ENCODE data around the gene CELA3A. TPM values are rescaled to one million over a fixed set of nuclear protein-coding genes. Genes with fewer than 3 reads are reported as not detected.
A peak's percentile ranks its signal among the peaks of the same experiment; 100 is the strongest.
"Not testable (repeated sequence)": the region's sequence is repeated elsewhere in the genome, so short reads cannot be mapped to it uniquely, and the experiment has no call there.

Gene CELA3A
- total RNA-seq, 1 experiment from 2014 or later = not detected

DNA sequence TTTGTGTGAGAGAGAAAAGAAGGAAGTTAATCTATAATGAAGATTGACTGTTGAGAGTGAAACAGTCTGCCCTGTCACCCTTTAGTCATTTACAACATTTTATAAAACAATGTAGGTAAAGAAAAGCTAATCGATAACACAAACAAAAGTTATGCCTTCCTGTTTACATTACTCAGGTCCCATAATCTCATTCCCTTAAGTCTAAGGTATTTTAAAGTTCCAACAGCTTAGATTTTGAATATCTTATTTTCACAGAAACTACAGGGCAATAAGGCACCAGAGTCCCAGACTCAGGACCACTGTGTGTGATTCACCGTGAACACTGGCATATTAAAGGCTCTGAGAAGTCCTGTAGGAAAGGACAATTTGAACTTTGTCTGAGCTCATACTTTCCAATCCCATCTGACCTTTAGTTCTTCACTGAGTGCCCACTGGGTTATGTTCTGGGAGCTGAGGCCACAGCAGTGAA is 28.4 kb upstream of the CELA3A start:
- POLR2A ChIA-PET = interaction anchor here (0.6 kb wide), 2 partner anchors 15 to 245 kb away, joined by 4 read pairs; no protein-coding TSS in a partner anchor
- H3K4me1 Mint-ChIP-seq (ENCODE audit: insufficient read depth, unreplicated experiment); BruUV-seq (replicated peaks); H3K27ac Mint-ChIP-seq (ENCODE audit: low read depth, unreplicated experiment); intact Hi-C loops (cut with micrococcal nuclease); DNase-seq (ENCODE audit: unreplicated experiment); H3K9me3 Mint-ChIP-seq (ENCODE audit: unreplicated experiment); H3K36me3 Mint-ChIP-seq (ENCODE audit: insufficient read depth, unreplicated experiment); H3K27me3 Mint-ChIP-seq (ENCODE audit: insufficient read depth, unreplicated experiment); H3K4me3 Mint-ChIP-seq (ENCODE audit: unreplicated experiment): not testable (repeated sequence)
- CTCF ChIA-PET = interaction anchor here (0.6 kb wide), 1 partner anchor 171 kb away, joined by 3 read pairs; no protein-coding TSS in a partner anchor

DNA sequence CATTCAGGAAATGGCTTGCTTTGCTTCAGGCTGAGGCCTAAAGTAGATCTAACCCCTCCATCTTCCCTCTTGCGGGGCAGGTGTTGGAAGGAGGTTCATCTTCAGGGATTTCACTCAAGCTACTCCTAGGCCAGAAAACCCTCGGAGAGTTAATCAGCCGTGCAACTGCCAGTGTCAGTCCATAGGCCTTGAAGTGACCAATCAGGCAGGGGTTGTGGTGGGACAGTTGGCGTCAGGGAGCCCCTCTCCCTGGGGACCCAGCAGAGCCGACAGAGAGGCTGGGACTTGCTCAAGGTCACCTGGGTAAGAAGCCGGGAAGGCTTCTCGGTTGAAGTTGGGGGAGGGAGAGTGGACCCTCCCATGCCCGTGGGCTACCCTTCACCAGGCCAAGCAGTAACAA is 27.5 kb upstream of the CELA3A start:
- BruUV-seq (replicated peaks); H3K27ac Mint-ChIP-seq (ENCODE audit: low read depth, unreplicated experiment); CTCF ChIA-PET; intact Hi-C loops (cut with micrococcal nuclease); H3K9me3 Mint-ChIP-seq (ENCODE audit: unreplicated experiment); H3K27me3 Mint-ChIP-seq (ENCODE audit: insufficient read depth, unreplicated experiment); H3K4me3 Mint-ChIP-seq (ENCODE audit: unreplicated experiment); H3K4me1 Mint-ChIP-seq (ENCODE audit: insufficient read depth, unreplicated experiment); H3K36me3 Mint-ChIP-seq (ENCODE audit: insufficient read depth, unreplicated experiment); DNase-seq (ENCODE audit: unreplicated experiment): not testable (repeated sequence)
- POLR2A ChIA-PET = interaction anchor here (1.3 to 1.4 kb wide), 2 partner anchors 17 to 79 kb away, joined by 3 read pairs; no protein-coding TSS in a partner anchor

DNA sequence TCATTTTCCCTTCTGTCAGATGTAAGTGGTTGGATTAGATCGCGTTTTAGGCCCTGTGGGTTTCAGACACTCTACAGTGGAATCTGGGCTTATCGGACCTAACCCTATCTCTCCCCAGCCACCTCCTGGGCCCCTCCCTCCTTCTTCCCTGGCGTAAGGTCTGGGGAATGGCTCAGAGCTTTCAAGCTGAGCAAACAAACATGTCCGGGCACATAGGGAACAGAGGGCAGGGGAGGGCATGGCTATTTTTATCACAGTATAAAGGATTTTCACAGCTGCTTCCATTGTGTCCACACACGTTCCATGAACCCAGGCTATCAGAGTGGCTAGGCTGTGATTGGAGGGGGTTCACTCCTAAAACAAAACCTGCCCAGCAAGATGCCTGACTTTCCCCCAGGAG is 26.8 kb upstream of the CELA3A start:
- BruUV-seq (replicated peaks); H3K27me3 Mint-ChIP-seq (ENCODE audit: insufficient read depth, unreplicated experiment); H3K4me1 Mint-ChIP-seq (ENCODE audit: insufficient read depth, unreplicated experiment); H3K9me3 Mint-ChIP-seq (ENCODE audit: unreplicated experiment); intact Hi-C loops (cut with micrococcal nuclease); H3K36me3 Mint-ChIP-seq (ENCODE audit: insufficient read depth, unreplicated experiment); CTCF ChIA-PET; H3K4me3 Mint-ChIP-seq (ENCODE audit: unreplicated experiment): not testable (repeated sequence)
- H3K27ac Mint-ChIP-seq (ENCODE audit: low read depth, unreplicated experiment) = peak overlapping the region; percentile 83
- DNase-seq (ENCODE audit: unreplicated experiment) = peak; percentile 82
- POLR2A ChIA-PET = interaction anchor here (1.3 to 1.4 kb wide), 2 partner anchors 17 to 79 kb away, joined by 3 read pairs; no protein-coding TSS in a partner anchor

DNA sequence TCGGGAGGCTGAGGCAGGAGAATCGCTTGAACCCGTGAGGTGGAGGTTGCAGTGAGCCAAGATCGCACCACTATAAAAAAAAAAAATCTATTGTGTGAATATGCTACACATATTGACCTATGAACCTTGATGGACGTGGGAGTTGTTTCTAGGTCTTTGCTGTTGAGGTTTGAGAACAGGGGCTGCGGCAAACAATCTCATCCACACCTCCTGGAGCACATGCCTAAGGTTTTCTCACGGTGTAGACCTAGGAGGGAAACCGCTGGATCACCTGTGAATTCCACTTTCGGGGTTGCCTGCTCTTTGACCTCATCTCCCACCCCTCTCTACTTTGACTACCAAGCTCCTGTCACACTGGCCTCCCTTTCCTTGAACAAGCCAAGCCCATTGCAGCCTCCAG is 26.2 kb upstream of the CELA3A start:
- H3K27ac Mint-ChIP-seq (ENCODE audit: low read depth, unreplicated experiment) = peak overlapping the region; percentile 46
- DNase-seq (ENCODE audit: unreplicated experiment); intact Hi-C loops (cut with micrococcal nuclease); CTCF ChIA-PET; BruUV-seq (replicated peaks); H3K4me1 Mint-ChIP-seq (ENCODE audit: insufficient read depth, unreplicated experiment); H3K4me3 Mint-ChIP-seq (ENCODE audit: unreplicated experiment); POLR2A ChIA-PET; H3K36me3 Mint-ChIP-seq (ENCODE audit: insufficient read depth, unreplicated experiment); H3K27me3 Mint-ChIP-seq (ENCODE audit: insufficient read depth, unreplicated experiment); H3K9me3 Mint-ChIP-seq (ENCODE audit: unreplicated experiment): not testable (repeated sequence)

GRCh38 chr1:21976703-21977239 is 24.7 kb upstream of the CELA3A start, which contains the start of gene CELA3B:
CELA3B (plus strand) TSS chr1:21977022; CDS start chr1:21977040, 18 bp downstream.
- H3K4me1 Mint-ChIP-seq (ENCODE audit: insufficient read depth, unreplicated experiment); BruUV-seq (replicated peaks); H3K27me3 Mint-ChIP-seq (ENCODE audit: insufficient read depth, unreplicated experiment); POLR2A ChIA-PET; intact Hi-C loops (cut with micrococcal nuclease); H3K4me3 Mint-ChIP-seq (ENCODE audit: unreplicated experiment); H3K36me3 Mint-ChIP-seq (ENCODE audit: insufficient read depth, unreplicated experiment); H3K9me3 Mint-ChIP-seq (ENCODE audit: unreplicated experiment); DNase-seq (ENCODE audit: unreplicated experiment): not testable (repeated sequence)
- peak within 1 kb of the TSS; percentile 19 for H3K27ac Mint-ChIP-seq (ENCODE audit: low read depth, unreplicated experiment)
- CTCF ChIA-PET = interaction anchor here (0.7 kb wide), 1 partner anchor 650 kb away, joined by 3 read pairs; no protein-coding TSS in a partner anchor

GRCh38 chr1:21978209-21978608 is 23.2 kb upstream of the CELA3A start:
- H3K36me3 Mint-ChIP-seq (ENCODE audit: insufficient read depth, unreplicated experiment); intact Hi-C loops (cut with micrococcal nuclease); DNase-seq (ENCODE audit: unreplicated experiment); H3K27ac Mint-ChIP-seq (ENCODE audit: low read depth, unreplicated experiment); BruUV-seq (replicated peaks); H3K27me3 Mint-ChIP-seq (ENCODE audit: insufficient read depth, unreplicated experiment); CTCF ChIA-PET; H3K4me3 Mint-ChIP-seq (ENCODE audit: unreplicated experiment); H3K9me3 Mint-ChIP-seq (ENCODE audit: unreplicated experiment); H3K4me1 Mint-ChIP-seq (ENCODE audit: insufficient read depth, unreplicated experiment): not testable (repeated sequence)
- POLR2A ChIA-PET = interaction anchor here (0.9 kb wide), 1 partner anchor 45 kb away, joined by 3 read pairs; no protein-coding TSS in a partner anchor

DNA sequence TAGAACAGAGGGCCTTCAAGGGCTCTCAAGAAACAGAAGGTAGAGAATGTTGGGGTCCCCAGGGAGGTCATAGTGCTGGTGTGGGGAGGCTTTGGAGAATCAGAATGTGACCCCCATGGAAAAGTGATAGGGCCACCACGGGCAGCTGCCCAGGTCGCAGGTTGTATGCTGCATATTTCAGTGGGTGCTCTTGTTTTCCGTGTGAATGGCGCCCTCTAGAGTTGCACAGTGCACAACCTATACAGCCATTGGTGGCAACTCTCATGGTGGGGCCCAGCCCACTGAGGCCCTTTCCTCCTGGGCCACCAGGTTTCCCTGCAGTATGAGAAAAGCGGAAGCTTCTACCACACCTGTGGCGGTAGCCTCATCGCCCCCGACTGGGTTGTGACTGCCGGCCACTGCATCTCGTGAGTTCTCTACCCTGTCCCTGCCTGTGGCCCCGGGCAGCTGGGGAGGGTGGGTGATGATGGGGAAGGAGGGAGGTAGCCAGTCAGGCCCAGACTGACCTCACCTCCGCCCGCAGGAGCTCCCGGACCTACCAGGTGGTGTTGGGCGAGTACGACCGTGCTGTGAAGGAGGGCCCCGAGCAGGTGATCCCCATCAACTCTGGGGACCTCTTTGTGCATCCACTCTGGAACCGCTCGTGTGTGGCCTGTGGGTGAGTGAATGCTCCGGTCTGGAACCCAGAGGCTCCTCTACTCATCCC is 20.8 kb upstream of the CELA3A start:
- CTCF ChIA-PET = interaction anchor here (0.6 kb wide), 1 partner anchor 215 kb away, joined by 4 read pairs; no protein-coding TSS in a partner anchor
- DNase-seq (ENCODE audit: unreplicated experiment); H3K36me3 Mint-ChIP-seq (ENCODE audit: insufficient read depth, unreplicated experiment); BruUV-seq (replicated peaks); H3K4me3 Mint-ChIP-seq (ENCODE audit: unreplicated experiment); H3K9me3 Mint-ChIP-seq (ENCODE audit: unreplicated experiment); POLR2A ChIA-PET; H3K4me1 Mint-ChIP-seq (ENCODE audit: insufficient read depth, unreplicated experiment); intact Hi-C loops (cut with micrococcal nuclease); H3K27me3 Mint-ChIP-seq (ENCODE audit: insufficient read depth, unreplicated experiment); H3K27ac Mint-ChIP-seq (ENCODE audit: low read depth, unreplicated experiment): not testable (repeated sequence)

- H3K36me3 Mint-ChIP-seq (ENCODE audit: insufficient read depth, unreplicated experiment); intact Hi-C loops (cut with micrococcal nuclease); H3K4me1 Mint-ChIP-seq (ENCODE audit: insufficient read depth, unreplicated experiment); H3K27ac Mint-ChIP-seq (ENCODE audit: low read depth, unreplicated experiment); BruUV-seq (replicated peaks); H3K9me3 Mint-ChIP-seq (ENCODE audit: unreplicated experiment); DNase-seq (ENCODE audit: unreplicated experiment); POLR2A ChIA-PET; H3K4me3 Mint-ChIP-seq (ENCODE audit: unreplicated experiment); CTCF ChIA-PET; H3K27me3 Mint-ChIP-seq (ENCODE audit: insufficient read depth, unreplicated experiment): not testable (repeated sequence)
These were observed 20.2 kb upstream of the CELA3A start for GRCh38 chr1:21981253-21981652.

- intact Hi-C loops (cut with micrococcal nuclease); H3K4me1 Mint-ChIP-seq (ENCODE audit: insufficient read depth, unreplicated experiment); H3K9me3 Mint-ChIP-seq (ENCODE audit: unreplicated experiment); H3K4me3 Mint-ChIP-seq (ENCODE audit: unreplicated experiment); H3K27ac Mint-ChIP-seq (ENCODE audit: low read depth, unreplicated experiment); H3K36me3 Mint-ChIP-seq (ENCODE audit: insufficient read depth, unreplicated experiment); DNase-seq (ENCODE audit: unreplicated experiment); H3K27me3 Mint-ChIP-seq (ENCODE audit: insufficient read depth, unreplicated experiment); BruUV-seq (replicated peaks): not testable (repeated sequence)
- ChIA-PET CTCF (interaction anchor here (1.1 to 1.3 kb wide), 2 partner anchors 11 to 18 kb away, joined by 3 read pairs; no protein-coding TSS in a partner anchor), POLR2A (interaction anchor here (0.7 kb wide), 1 partner anchor 71 kb away, joined by 3 read pairs; no protein-coding TSS in a partner anchor)
These were observed 19.3 kb upstream of the CELA3A start for GRCh38 chr1:21982122-21982521.
